CD14-positive monocyte (primary cell): ENCODE results near the gene FAM168A. TPM values are rescaled to one million over a fixed set of nuclear protein-coding genes. Genes with fewer than 3 reads are reported as not detected.

ENCODE experiments used
- DNase-seq, 3 donors: peaks; one replicate each; pipeline ENCODE4 v3.0.0-alpha.2; 2011 to 2022
- H2AFZ ChIP-seq: 2 replicates; pipeline ENCODE4 v1.6.0; 2012; ENCODE audit warnings: mild to moderate bottlenecking, low read depth, low read length, inconsistent platforms; ENCODE audit not compliant: insufficient read depth, poor library complexity, severe bottlenecking
- H3K27ac ChIP-seq, 2 donors: 1 replicate in 1 of 2; 2 replicates in 1 of 2; pipeline ENCODE4 v1.5.1; 2012 to 2013; ENCODE audit warnings: low read length in 2 of 2, control low read depth in 1 of 2, inconsistent platforms in 1 of 2, low read depth in 1 of 2, mild to moderate bottlenecking in 1 of 2
- H3K27me3 ChIP-seq, 2 donors: one replicate each; pipeline versions ENCODE4 v1.6.0 to v1.6.1; 2011 to 2013; ENCODE audit warnings: low read length in 2 of 2; ENCODE audit not compliant: control insufficient read depth in 2 of 2, insufficient read depth in 2 of 2
- H3K36me3 ChIP-seq, 2 donors: replicated peaks in 1 of 2; 1 replicate in 1 of 2; 2 replicates in 1 of 2; pipeline versions ENCODE4 v1.5.1 to v1.6.1; 2012 to 2013; ENCODE audit warnings: low read length in 2 of 2, control low read depth in 1 of 2, inconsistent platforms in 1 of 2, mild to moderate bottlenecking in 1 of 2; ENCODE audit not compliant: insufficient read depth in 2 of 2, control insufficient read depth in 1 of 2
- H3K4me1 ChIP-seq, 2 donors: 1 replicate in 1 of 2; 2 replicates in 1 of 2; pipeline versions ENCODE4 v1.5.1 to v1.6.1; 2012 to 2013; ENCODE audit warnings: low read length in 2 of 2, control low read depth in 1 of 2, inconsistent platforms in 1 of 2, mild to moderate bottlenecking in 1 of 2, moderate library complexity in 1 of 2; ENCODE audit not compliant: insufficient read depth in 2 of 2, control insufficient read depth in 1 of 2
- H3K4me2 ChIP-seq: replicated peaks from 2 replicates; pipeline ENCODE3; 2012; ENCODE audit warnings: low read length, moderate library complexity, mild to moderate bottlenecking; ENCODE audit not compliant: poor library complexity, severe bottlenecking; ENCODE audit errors: extremely low read depth
- H3K4me3 ChIP-seq, 3 experiments: fragments of 200-600 bp in 1 of 3; sonication (generic) in 1 of 3; replicated peaks in 1 of 3; 1 replicate in 2 of 3; 2 replicates in 1 of 3; pipeline ENCODE4 v1.5.1; 2011 to 2013; ENCODE audit warnings: low read length in 3 of 3, mild to moderate bottlenecking in 3 of 3, control low read depth in 2 of 3, low read depth in 2 of 3, inconsistent platforms in 1 of 3, moderate library complexity in 1 of 3
- H3K79me2 ChIP-seq: 2 replicates; pipeline ENCODE4 v1.6.0; 2012; ENCODE audit warnings: mild to moderate bottlenecking, control low read depth, inconsistent platforms, low read length, moderate library complexity; ENCODE audit not compliant: insufficient read depth
- H3K9ac ChIP-seq: 2 replicates; pipeline ENCODE4 v1.6.0; 2017; ENCODE audit warnings: low read length, mild to moderate bottlenecking; ENCODE audit not compliant: insufficient read depth, poor library complexity, severe bottlenecking
- H3K9me3 ChIP-seq, 2 donors: replicated peaks in 1 of 2; 1 replicate in 1 of 2; 2 replicates in 1 of 2; pipeline versions ENCODE4 v1.5.1 to v1.6.1; 2012 to 2013; ENCODE audit warnings: low read length in 2 of 2, control low read depth in 1 of 2; ENCODE audit not compliant: control insufficient read depth in 1 of 2, insufficient read depth in 1 of 2
- H4K20me1 ChIP-seq: 2 replicates; pipeline ENCODE4 v1.6.0; 2012; ENCODE audit warnings: mild to moderate bottlenecking, low read length, control low read depth, moderate library complexity; ENCODE audit not compliant: insufficient read depth
- H3K27ac Mint-ChIP-seq, 7 donors: one replicate each; pipeline ENCODE4 v1.8.0; 2020; ENCODE audit warnings: mild to moderate bottlenecking in 7 of 7, mixed read lengths in 7 of 7, moderate library complexity in 6 of 7, inconsistent platforms in 2 of 7
- H3K27me3 Mint-ChIP-seq, 3 donors: one replicate each; pipeline ENCODE4 v1.8.0; 2021 to 2022; ENCODE audit warnings: low read depth in 3 of 3, mild to moderate bottlenecking in 3 of 3, mixed read lengths in 3 of 3, moderate library complexity in 3 of 3, inconsistent platforms in 1 of 3
- H3K36me3 Mint-ChIP-seq, 2 donors: one replicate each; pipeline ENCODE4 v1.8.0; 2020; ENCODE audit warnings: mixed read lengths in 2 of 2, inconsistent platforms in 1 of 2, mild to moderate bottlenecking in 1 of 2
- H3K4me1 Mint-ChIP-seq: one replicate; pipeline ENCODE4 v1.8.0; 2020; ENCODE audit warnings: mild to moderate bottlenecking, mixed read lengths
- H3K4me3 Mint-ChIP-seq, 2 donors: one replicate each; pipeline ENCODE4 v1.8.0; 2020; ENCODE audit warnings: mild to moderate bottlenecking in 2 of 2, mixed read lengths in 2 of 2, moderate library complexity in 1 of 2
- H3K9me3 Mint-ChIP-seq, 7 donors: one replicate each; pipeline ENCODE4 v1.8.0; 2020 to 2022; ENCODE audit warnings: mixed read lengths in 7 of 7, mild to moderate bottlenecking in 6 of 7, moderate library complexity in 6 of 7, inconsistent platforms in 2 of 7
- CTCF ChIP-seq: fragments of 200-600 bp; IDR thresholded peaks from one replicate; pipeline ENCODE4 v1.8.0; 2022; ENCODE audit warnings: antibody characterized with exemption, mild to moderate bottlenecking
- WGBS: methylation state at CpG from one replicate; pipeline ENCODE4 v1.1.5; 2013; ENCODE audit warnings: missing lambda C conversion rate; ENCODE audit not compliant: insufficient coverage; 5-methylcytosine and 5-hydroxymethylcytosine counted together
- intact Hi-C, 2 donors: fragments of 100-400 bp; cut with micrococcal nuclease; formaldehyde crosslinking; loops; one replicate each; pipeline versions ENCODE4 v1.15.0 to v1.15.1; 2023
- polyA plus RNA-seq, 3 donors: library from polyadenylated mRNA; depleted of rRNA in 1 of 3; unstranded in 2 of 3; stranded (reverse) in 1 of 3; fragments of 300-500 nt in 2 of 3; fragments of >200 nt in 1 of 3; fragmentation: Illumina TruSeq in 2 of 3; gene quantifications; 1 replicate in 2 of 3; 2 replicates in 1 of 3; pipeline ENCODE4 v1.2.3, GENCODE V29; 2012 to 2021

Gene FAM168A
- polyA plus RNA-seq, 3 donors: 1.4 to 13.3 (median 2.1) TPM

- H3K4me1 ChIP-seq: peaks cover 12% of the 10 kb centered on the region in 2 donors
- H3K4me3 ChIP-seq: peak overlapping the region in 1 of 3 experiments; percentile 72
- no peaks in the 10 kb centered on the region for H4K20me1 ChIP-seq
- intact Hi-C loops: no loop called here
- TF ChIP-seq CTCF: no peak
- peaks cover 17% of the 10 kb centered on the region for H3K79me2 ChIP-seq
- H3K36me3 ChIP-seq: no peaks in the 10 kb centered on the region
- peaks cover 0 to 2% (median 0%) of the 10 kb centered on the region in 7 donors for H3K9me3 Mint-ChIP-seq
- H3K27me3 Mint-ChIP-seq: peaks cover 0 to 3% (median 2%) of the 10 kb centered on the region in 3 donors
- H3K4me2 ChIP-seq: no peak overlapping the region
- no peak overlapping the region for H3K9ac ChIP-seq
- no peak for DNase-seq
- H2AFZ ChIP-seq: no peak overlapping the region
- peaks cover 34% of the 10 kb centered on the region for H3K4me1 Mint-ChIP-seq
- no CpG with 5 or more reads among the region's 5 CpGs for WGBS
- H3K27ac Mint-ChIP-seq: peak overlapping the region in 1 of 7 donors; percentile 12
- H3K4me3 Mint-ChIP-seq: no peak overlapping the region
- H3K9me3 ChIP-seq: no peaks in the 10 kb centered on the region
- no peak overlapping the region for H3K27ac ChIP-seq
- peaks cover 0 to 2% of the 10 kb centered on the region in 2 donors for H3K36me3 Mint-ChIP-seq
- H3K27me3 ChIP-seq: no peaks in the 10 kb centered on the region
These were observed 69.9 kb downstream of the FAM168A start for GRCh38 chr11:73528013-73528412.

GRCh38 chr11:73525611-73526010 is 72.3 kb downstream of the FAM168A start:
- no peak for DNase-seq
- H3K4me1 Mint-ChIP-seq: peaks cover 43% of the 10 kb centered on the region
- Histone ChIP-seq H3K27ac (no peak overlapping the region), H3K4me1 (peaks cover 12 to 16% of the 10 kb centered on the region in 2 donors), H3K27me3 (no peaks in the 10 kb centered on the region), H3K4me2 (no peak overlapping the region), H3K4me3 (no peak overlapping the region), H3K9me3 (no peaks in the 10 kb centered on the region), H3K79me2 (peaks cover 17% of the 10 kb centered on the region), H3K36me3 (no peaks in the 10 kb centered on the region), H4K20me1 (no peaks in the 10 kb centered on the region), H2AFZ (no peak overlapping the region), H3K9ac (no peak overlapping the region)
- H3K36me3 Mint-ChIP-seq: peaks cover 0 to 2% of the 10 kb centered on the region in 2 donors
- no peak overlapping the region for H3K27ac Mint-ChIP-seq
- intact Hi-C loops: no loop called here
- no peak for TF ChIP-seq CTCF
- peaks cover 0 to 2% (median 0%) of the 10 kb centered on the region in 7 donors for H3K9me3 Mint-ChIP-seq
- peaks cover 0 to 3% (median 0%) of the 10 kb centered on the region in 3 donors for H3K27me3 Mint-ChIP-seq
- no peak overlapping the region for H3K4me3 Mint-ChIP-seq
- WGBS: no CpG with 5 or more reads among the region's 1 CpG
